OCI-LY3 (cell line): ENCODE measurements around the gene C14orf132.

Experiments used
- EZH2phosphoT487 ChIP-seq: fragments of 200-600 bp; shearing (Covaris generic); IDR thresholded peaks from 2 replicates; pipeline ENCODE4 v1.6.1; 2018; ENCODE audit warnings: antibody characterized with exemption, mixed run types, low read depth
- TF ChIP-seq, protein P1 (sequence below): fragments of 200-600, 300-600 bp; sonication (generic); IDR thresholded peaks from 2 replicates; pipeline ENCODE4 v1.5.1; 2014; ENCODE audit warnings: antibody characterized with exemption, low read length, low read depth

DNA sequence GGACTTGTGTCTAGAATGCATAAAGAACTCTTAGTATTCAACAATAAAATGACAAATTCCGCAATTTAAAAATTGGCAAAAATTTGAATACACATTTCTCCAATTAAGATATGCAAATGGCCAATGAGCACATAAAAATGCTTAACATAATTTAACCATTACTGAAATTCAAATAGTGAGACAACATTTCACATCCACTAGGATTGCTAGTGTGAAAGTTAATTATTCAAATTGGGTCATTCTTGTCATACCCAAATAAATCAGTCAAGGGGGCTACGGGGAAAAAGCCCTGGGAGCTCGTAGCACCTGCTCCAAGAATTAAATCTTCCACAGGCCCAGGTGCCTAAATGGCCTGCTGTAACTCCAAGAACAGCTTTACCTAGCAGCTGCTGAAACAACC is 25.0 kb upstream of the C14orf132 start:
- TF ChIP-seq, protein P1, sequence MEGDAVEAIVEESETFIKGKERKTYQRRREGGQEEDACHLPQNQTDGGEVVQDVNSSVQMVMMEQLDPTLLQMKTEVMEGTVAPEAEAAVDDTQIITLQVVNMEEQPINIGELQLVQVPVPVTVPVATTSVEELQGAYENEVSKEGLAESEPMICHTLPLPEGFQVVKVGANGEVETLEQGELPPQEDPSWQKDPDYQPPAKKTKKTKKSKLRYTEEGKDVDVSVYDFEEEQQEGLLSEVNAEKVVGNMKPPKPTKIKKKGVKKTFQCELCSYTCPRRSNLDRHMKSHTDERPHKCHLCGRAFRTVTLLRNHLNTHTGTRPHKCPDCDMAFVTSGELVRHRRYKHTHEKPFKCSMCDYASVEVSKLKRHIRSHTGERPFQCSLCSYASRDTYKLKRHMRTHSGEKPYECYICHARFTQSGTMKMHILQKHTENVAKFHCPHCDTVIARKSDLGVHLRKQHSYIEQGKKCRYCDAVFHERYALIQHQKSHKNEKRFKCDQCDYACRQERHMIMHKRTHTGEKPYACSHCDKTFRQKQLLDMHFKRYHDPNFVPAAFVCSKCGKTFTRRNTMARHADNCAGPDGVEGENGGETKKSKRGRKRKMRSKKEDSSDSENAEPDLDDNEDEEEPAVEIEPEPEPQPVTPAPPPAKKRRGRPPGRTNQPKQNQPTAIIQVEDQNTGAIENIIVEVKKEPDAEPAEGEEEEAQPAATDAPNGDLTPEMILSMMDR, result no peak
- no peak for TF ChIP-seq EZH2phosphoT487
